GM12874 (cell line): ENCODE results near the gene TCHHL1.
A peak's percentile ranks its signal among the peaks of the same experiment; 100 is the strongest.

Experiments used
- TF ChIP-seq, protein P1 (sequence below): IDR thresholded peaks from 2 replicates; pipeline ENCODE4 v1.5.1; 2011; ENCODE audit warnings: low read depth, mild to moderate bottlenecking, control low read depth, low read length, moderate library complexity; ENCODE audit not compliant: insufficient read depth

Gene TCHHL1

DNA sequence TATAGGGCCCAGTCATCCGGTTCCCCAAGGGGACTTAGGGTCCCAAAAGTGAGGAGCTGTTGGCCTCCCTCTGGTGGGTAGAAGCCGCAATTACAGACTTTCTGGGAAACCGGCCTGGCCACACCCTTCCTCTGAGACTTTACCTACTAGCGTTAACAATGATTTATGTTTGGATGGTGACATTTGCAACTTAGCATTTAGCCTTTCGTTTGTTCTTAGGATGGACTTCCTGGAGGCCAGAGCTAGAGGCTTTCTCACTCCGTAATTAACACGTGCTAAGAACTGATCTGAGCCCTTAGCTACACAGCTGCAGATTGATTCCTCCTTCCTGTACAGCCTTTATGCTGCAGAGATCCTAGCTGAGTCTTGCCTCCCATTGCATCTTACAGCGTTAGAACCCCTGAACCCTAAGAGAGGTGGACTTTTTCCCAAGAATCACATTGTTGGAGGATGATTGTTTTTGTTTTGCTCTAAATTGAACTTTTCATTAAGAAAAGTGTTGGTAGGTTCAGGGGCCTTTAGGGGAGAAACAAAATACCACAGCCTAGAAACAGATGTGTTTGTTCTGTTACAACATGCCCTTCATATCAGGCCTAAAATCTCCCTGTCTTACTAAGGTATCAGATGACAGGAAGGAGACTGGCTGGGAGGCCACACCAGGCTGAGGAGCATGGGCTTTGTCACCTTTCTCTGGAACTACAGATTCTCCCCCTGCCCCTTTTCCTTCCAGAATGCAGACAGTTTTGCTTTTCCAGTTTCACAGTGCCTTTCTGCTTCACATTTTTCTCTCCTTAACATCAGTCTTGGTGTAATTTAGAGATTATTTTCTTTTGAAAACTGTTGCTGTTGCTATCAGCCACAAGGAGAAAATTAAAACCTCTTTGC lies 54.0 kb downstream of the TCHHL1 start:
- TF ChIP-seq, protein P1, sequence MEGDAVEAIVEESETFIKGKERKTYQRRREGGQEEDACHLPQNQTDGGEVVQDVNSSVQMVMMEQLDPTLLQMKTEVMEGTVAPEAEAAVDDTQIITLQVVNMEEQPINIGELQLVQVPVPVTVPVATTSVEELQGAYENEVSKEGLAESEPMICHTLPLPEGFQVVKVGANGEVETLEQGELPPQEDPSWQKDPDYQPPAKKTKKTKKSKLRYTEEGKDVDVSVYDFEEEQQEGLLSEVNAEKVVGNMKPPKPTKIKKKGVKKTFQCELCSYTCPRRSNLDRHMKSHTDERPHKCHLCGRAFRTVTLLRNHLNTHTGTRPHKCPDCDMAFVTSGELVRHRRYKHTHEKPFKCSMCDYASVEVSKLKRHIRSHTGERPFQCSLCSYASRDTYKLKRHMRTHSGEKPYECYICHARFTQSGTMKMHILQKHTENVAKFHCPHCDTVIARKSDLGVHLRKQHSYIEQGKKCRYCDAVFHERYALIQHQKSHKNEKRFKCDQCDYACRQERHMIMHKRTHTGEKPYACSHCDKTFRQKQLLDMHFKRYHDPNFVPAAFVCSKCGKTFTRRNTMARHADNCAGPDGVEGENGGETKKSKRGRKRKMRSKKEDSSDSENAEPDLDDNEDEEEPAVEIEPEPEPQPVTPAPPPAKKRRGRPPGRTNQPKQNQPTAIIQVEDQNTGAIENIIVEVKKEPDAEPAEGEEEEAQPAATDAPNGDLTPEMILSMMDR: peak; percentile 81

DNA sequence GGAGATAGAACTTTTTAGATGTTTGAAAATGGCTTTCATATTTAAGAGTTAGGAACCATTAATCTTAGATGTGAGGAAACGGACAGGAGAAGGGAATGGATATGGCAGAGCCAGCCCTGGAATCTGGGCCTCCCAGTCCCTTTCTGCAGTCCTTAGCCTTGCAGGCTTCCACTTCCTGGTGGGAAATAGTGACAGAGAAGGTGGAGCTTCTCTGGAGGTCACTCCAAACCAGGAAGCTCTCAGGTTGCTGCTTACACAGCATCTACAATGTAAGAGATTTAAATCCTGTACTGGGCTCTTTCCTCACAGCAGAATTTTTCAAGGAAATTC lies 54.6 kb downstream of the TCHHL1 start:
- TF ChIP-seq, protein P1: no peak
